ENCODE results near the gene SDK2.

- TF ChIP-seq TAF1 (IDR thresholded peaks at IDR 0.05; ENCODE audit: low read depth, low read length) (no peak), POLR2A (IDR thresholded peaks at IDR 0.05; ENCODE audit: low read depth, low read length) (no peak), POLR2AphosphoS5 (IDR thresholded peaks at IDR 0.05; ENCODE audit: low read depth, low read length) (no peak), POU2F2 (IDR thresholded peaks at IDR 0.05; ENCODE audit: low read depth, low read length) (no peak)
Observed at GRCh38 chr17:73526952-73527351, 117.3 kb downstream of the SDK2 start.
